SKM-1 (cell line): ENCODE data around the gene ETFDH.
"Not testable (repeated sequence)": the region's sequence is repeated elsewhere in the genome, so short reads cannot be mapped to it uniquely, and the experiment has no call there.

Experiments used
- DNase-seq: peaks from one replicate; lab custom pipeline; 2025; ENCODE audit not compliant: unreplicated experiment; lab: John Stamatoyannopoulos, UW

Gene ETFDH

DNA sequence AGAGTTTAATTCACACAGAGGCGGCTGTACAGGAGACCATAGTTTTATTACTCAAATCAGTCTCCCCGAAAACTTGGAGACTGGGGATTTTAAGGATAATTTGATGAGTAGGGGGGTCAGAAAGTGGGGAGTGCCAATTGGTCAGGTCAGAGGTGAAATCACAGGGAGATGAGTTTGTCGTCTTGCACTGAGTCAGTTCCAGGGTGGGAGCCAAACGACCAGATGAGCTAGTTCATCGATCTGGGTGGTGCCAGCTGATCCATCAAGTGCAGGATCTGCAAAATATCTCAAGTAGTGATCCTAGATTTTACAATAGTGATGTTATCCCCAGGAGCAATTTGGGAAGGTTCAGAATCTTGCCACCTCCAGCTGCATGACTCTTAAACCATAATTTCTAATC is 4.0 kb downstream of the ETFDH start:
- DNase-seq: no peak

DNA sequence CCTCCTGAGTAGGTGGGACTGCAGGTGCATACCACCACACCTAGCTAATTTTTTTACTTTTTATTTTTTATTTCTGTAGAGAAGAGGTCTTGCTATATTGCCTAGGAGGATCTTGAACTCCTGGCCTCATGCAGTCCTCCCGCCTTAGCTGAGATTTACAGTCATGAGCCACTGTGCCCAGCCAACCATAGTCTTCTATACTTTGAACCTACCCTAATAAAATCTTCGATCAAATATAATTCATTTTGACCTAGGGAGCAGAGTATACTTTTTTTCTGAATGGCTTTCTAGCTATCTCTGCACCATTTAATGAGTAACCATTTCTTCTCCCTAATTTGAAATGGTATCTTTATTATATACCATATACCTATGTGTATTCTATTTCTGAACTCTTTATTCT is 6.7 kb downstream of the ETFDH start:
- no peak for DNase-seq

DNA sequence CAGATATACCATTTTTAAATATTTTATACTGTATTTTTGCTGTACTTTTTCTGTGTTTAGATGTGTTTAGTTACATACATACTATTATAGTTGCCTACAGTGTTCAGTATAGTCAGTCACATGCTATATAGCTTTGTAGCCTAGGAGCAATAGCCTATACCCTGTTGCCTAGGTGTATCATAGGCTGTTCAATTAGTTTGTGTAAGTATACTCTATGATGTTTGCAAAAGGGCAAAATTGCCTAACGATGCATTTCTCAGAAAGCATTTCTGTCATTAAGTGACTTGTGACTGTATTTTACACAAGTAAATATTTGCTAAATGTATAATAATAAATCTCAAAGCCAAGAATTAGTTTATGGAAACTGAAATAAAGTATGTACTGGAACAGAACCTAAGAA is 9.5 kb downstream of the ETFDH start:
- DNase-seq: no peak

DNA sequence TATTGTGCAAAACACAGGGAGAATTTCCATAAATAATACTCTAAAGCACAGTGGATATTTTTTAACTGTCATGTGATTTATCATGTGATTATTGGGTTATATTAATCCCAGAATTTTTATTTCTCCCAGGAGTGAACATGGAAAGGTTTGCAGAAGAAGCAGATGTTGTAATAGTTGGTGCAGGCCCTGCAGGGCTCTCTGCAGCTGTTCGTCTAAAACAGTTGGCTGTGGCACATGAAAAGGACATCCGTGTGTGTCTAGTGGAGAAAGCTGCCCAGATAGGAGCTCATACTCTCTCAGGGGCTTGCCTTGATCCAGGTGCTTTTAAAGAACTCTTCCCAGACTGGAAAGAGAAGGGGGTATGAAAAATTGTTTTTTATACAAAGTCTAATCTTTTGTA is 10.0 kb downstream of the ETFDH start:
- no peak for DNase-seq

DNA sequence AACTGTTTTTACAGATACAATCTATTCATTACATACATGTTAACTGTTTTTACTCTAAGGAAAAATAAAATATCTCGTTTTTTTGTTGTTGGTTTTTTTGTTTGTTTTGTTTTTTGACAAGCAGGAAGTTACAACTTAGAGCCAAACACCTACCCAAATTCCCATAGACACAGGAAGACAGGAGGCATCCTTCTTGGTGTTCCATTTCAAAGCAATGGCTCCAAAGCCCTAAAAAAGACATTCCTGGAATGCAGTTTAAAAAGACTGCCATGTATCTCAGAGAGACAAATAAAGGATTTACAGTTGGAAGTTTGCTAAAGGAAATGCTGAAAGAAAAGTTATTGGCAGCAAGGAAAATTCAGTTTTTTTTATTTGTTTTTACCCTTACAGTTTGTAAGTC is 16.7 kb downstream of the ETFDH start:
- no peak for DNase-seq

DNA sequence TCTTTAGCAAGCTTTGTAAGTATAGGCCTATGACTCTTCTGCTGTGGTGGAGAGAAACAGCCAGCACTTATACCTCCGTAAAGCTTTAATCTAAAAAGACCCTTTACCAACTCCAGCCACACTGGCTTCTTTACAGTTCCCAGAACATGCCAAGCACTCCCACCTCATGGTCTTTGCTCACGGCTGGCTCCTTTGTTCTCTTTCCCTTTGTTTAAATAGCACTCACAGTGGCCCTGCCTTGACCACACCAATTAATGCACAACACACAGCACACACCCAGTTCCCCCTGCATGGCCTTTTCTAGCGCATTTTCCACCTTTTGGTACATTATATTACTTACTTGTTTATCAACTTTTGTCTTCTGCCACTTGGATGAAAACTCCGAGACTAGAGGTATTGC is 32.2 kb downstream of the ETFDH start:
- DNase-seq: no peak

DNA sequence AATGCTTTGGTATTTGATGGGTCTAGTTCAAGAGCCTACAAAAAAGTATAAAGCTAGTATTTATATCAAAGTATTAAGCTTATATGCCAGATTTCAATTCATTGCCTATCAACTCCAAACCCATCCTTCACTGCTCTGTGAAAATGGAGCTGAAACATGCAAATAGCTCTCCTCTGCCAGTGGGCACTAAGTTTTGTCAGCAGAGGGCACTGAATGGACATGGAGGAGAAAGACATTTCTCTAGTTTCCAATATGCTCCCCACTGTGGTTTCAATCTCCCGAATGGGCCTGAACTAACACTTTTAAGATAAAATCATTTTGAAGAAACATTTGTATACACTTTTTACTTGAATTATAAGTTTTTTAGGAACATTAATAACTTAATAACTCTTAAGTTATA is 38.7 kb downstream of the ETFDH start:
- DNase-seq: no peak

DNA sequence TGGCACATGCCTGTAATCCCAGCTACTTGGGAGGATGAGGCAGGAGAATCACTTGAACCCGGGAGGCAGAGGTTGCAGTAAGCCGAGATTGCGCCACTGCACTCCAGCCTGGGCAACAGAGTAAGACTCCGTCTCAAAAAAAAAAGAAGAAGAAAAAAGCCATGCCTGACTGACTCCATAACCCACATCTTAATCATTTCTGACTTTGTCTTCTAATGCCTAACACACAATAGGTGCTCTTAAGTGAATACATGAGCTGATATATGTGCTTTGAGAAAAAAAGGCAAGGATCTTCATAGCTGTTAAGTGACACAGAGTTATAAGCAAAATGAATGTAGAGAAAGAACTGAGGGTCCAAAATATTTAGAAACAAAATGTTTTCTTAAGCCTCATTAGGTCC is 40.5 kb downstream of the ETFDH start:
- not testable (repeated sequence) for DNase-seq

DNA sequence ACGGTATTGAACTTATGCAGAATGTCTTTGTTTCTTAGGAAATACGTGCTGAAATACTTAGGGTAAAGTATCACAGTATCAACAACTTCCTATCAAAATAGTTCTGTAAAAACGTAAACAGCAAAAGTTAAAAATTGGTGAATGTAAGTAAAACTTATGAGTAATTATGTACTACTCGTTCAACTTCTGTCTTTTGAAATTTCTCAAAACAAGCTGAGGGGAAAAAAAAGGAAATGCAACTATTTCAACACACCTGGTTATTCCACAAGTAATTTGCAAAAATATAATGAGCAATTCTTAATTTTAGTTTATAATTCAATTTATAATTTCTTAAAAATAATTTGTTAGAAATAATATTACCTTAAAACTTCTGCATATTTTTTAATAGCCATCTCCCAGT is 42.8 kb downstream of the ETFDH start:
- DNase-seq: no peak

DNA sequence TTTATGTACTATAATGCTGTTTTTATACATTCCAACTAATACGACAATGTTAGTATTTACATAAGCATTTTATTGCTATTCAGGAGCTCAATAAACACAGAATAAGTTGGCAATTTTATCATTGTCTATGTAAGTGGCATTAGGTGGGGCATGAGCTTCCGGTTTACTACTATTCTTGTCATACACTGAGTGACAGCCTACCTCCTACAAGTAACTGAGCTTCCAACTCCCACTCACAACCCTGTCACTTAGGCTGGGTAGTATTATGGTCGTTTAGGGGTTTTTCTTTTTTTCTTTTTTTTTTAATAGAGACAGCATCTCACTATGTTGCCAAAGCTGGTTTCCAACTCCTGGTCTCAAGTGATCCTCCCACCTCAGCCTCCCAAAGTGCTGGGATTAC is 43.7 kb downstream of the ETFDH start:
- DNase-seq: no peak

DNA sequence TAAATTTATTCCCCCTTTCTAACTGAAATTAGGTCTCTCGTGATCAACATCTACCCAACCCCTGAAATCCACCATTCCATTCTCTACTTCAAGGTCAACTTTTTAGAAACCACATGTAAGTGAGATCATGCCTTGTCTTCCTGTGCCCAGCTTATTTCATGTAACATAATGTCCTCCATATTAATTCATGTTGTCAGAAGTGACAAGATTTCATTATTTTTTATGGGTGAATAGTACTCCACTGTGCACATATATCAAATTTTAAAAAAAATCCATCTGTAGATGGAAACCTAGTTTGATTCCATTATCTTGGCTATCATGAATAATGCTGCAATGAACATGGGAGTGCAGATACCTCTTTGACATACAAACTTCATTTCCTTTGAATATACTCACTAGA is 49.6 kb downstream of the ETFDH start:
- no peak for DNase-seq

DNA sequence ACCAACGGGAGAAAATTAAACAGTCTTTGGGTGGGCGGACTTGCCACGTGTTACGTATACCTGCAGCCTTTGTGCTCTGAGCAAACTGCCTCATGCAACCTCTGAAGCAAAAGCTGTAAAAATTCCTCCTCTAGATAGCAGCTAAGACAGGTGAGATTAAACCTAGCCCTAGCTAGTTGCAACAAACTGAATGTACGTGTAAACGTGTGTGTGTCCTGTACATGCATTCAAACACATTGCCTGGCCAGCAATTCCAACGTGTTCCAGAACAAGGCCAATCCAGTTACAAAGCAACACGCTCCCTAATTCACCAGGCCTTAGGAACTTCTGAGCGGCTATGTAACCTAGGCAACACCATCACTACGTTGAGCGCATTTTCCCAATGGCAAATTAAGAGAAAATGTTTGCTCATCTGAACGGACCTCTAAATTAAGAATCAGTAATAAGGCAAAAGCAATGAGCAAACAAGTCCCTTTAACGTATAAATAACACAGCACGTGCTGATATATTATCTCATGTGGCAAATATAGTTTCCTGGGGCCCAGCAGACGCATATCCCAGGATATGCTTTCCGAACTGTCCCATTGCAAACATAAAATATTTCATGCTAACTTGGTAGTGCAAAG is 50.3 kb downstream of the ETFDH start:
- no peak for DNase-seq

DNA sequence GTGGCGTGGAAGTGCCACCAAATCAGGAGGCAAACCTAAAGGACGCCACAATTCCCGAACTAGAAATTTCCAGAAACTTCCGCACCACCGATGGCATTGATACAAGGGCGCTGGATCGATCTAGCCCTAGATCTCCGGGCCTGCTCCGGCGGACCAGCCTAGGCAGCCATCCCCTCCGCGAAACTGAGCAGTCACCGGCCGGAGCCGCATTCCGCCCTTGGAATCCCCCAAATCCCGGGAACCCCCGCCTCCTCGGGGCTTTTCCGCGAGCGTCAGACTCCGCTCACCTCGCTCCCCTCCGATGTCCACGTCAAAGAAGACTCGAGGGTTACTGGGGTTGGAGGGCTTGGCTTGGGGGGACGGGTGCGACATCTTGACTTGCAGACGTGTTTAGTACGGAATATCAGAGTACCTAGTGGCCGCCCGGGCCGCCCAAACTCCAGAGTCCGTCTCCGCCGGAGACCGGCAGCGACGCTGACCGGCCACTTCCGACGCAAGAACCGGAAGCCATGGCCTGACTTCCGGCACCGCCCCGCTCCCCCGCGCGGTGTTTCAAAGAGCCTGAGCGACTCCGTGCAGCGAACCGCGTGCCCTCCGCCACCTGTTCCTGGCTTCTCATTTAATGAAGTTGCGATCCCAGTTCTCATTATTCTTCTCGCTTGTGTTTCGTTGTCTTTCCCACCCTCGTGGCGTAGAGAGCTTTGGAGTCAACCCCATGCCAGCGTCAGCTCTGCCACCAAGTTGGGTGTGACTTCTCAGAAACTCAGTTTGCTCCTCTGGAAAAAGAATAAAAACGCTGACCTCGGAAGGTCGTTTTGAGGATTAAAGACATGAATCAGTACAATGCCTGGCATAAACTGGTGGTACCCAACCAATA is 51.1 kb downstream of the ETFDH start, which contains the start of gene PPID:
PPID (minus strand) TSS at position 480 of the 877 bp plus-strand sequence; CDS start at position 372, 108 bp downstream.
- peak; percentile 52 for DNase-seq

DNA sequence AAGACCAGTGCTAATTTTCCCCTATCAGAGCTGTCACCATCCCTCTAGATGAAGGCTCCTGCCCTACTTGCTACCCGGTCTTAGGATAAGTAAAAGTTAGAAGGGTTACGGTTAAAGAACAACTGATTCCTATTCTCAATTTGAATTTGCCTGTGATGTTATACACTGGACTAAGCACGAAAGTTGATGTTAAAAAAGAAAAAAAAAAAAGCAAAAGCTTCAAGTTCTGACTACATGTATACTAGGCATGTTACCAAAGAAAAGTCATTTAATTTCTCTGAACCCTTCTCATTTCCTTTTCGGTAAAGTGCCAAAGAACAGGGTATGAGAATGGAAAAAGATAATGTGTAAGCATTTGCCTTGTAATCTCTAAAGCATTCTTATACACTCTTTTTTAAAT is 52.5 kb downstream of the ETFDH start:
- no peak for DNase-seq

DNA sequence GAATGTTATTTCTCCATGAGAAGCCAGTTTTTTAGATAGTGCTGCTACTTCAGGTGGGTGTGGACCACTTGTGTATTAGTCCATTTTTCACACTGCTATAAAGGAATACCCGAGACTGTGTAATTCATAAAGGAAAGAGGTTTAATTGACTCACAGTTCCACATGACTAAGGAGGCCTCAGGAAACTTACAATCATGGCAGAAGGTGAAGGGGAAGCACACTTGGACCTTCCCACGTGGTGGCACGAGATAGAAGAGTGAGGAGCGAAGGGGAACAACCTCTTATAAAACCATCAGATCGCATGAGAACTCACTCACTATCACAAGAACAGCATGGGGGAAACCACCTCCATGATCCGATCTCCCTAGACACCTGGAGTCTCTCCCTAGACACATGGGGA is 54.5 kb downstream of the ETFDH start:
- DNase-seq: no peak

DNA sequence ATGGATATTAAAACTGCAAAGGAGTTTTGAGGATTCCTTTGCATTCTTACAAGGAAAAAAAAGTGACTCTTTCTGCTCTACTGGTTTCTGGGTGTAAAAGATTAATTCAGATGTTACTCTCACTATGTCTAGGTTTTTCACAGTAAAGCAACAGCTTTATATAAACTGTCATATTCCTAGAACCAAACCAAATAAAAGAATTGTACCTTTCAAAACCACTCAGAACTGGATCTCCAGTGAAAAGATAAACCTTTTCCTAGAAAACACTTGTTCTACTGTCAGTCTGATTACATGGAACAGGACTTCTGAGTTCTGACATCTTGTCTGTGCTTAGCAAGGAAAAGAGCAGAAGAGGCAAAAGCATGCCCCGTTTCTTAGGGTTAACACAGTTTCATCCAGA is 56.1 kb downstream of the ETFDH start:
- no peak for DNase-seq

DNA sequence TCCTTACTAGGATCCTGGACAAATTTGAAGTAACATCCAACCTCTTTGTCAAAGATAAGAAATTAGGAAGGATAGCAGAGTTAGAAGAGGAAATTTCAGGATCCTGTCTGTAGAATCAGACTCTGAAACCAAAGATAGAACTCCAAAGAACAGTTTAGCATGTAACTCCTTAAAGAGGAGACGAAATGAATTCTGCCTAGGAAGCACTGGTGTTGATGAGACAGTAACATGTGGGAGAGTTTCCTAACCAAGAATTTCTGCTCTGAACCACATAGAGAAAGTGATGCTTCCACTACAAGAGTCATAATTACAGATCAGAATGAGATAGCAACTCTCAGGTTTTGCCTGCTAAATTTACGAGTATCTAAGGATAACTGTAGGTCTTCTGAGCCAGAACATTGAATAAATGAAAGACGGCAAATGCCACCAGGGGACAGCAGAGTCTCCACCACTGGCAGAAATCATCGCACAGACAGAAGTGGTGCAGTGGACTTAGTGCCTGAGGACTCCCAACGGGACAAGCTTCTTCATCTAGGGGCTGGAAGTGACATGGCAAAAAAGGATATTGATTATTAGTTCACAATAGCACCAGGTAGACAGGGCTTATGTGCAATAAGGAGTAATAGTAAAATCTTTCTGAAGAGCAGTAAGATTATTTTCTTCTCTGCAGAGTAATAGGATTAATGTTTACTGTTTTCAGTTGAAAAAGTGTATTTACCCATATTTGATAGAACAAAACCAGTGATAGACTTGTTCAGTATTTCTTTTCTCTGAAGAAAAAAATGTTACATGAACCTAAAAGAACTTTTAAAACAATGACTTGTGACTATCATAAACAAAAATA is 57.8 kb downstream of the ETFDH start:
- peak; percentile 37 for DNase-seq

DNA sequence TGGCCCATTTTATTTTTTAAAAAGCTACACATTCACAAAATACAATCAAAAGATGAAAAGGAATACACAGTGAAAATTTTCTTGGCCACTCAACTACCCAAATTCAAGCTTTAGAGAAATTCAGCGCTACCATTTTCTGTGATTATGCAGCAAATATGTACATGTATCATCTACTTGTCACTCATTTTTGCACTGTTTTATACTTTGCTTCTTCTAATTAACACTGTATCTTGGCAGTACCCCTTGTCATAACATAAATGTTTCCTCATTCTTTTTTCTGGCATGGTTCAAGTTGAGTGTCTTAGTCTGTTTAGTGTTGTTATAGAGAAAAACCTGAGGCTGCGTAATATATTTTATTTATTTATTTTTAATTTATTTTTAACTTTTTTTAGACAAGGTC is 66.8 kb downstream of the ETFDH start:
- DNase-seq: no peak

DNA sequence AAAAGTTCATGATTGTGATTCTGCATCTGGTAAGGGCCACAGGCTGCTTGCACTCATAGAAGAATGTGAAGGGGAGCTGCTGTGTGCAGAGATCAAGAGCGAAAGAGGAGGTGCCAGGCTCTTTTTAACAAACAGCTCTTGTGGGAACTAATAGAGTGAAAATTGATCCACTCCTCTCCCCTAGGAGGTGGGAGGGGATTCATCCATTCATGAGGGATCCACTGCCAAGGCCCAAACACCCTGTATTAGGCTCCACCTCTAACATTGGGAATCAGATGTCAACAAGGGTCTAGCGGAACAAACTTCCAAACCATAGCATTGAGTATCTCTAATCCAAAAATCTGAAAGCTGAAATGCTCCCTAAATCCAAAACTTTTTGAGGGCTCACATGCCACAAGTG is 67.5 kb downstream of the ETFDH start:
- DNase-seq: no peak

DNA sequence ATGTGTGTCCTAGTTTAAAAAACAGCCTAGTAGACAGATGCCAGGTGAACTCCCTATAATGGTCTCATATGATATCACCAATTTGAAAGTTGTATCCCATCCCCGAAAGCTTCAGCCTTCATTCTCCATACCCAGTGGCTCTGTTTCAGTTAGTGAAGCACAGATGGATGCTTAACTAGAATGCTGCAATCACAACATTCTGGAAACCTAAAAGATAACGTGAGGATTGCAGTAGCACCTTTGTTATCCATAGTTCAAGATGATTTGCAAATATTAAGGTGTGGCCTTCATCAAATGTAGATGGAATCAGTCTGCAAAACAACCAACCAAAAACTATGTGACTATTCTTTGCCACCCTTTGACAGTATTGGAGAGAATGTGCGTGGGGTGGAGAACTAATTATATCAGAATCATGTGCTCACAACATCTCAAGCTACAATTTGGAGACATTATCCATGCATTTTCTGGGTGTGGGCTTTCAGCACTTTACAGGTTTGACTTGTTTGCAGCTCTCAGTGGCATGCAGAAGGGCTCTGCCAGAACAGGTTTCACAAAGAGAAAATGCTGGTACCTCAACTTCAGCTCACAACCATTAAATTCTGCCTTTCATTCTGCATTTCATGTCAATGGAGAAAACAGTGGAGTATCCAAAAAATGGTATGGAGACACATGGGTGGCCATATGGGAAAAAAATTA is 69.4 kb downstream of the ETFDH start:
- DNase-seq: no peak

DNA sequence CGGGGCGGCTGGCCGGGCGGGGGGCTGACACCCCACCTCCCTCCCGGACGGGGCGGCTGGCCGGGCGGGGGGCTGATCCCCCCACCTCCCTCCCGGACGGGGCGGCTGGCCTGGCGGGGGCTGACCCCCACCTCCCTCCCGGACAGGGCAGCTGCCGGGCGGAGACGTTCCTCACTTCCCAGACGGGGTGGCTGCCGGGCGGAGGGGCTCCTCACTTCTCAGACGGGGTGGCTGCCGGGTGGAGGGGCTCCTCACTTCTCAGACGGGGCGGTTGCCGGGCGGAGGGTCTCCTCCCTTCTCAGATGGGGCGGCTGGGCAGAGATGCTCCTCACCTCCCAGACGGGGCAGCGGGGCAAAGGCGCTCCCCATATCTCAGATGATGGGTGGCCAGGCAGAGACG is 74.4 kb downstream of the ETFDH start:
- not testable (repeated sequence) for DNase-seq
